Measurements from ENCODE around the gene RSPH9. TPM values are rescaled to one million over a fixed set of nuclear protein-coding genes. Genes with fewer than 3 reads are reported as not detected.

Gene RSPH9
- total and polyA plus RNA-seq, 2 donors (not counting 3 experiments of a cell fraction or from before 2014, with no cell fraction given), result 0.18 to 0.27 TPM

- H3K4me1 ChIP-seq (ENCODE audit: control insufficient read depth, extremely low read depth, insufficient read depth, low read length), result peaks cover 45% of the 10 kb centered on the region
- no peaks in the 10 kb centered on the region for H3K27me3 ChIP-seq (ENCODE audit: control insufficient read depth in 2 of 2, insufficient read depth in 2 of 2, low read length in 2 of 2)
- no peaks in the 10 kb centered on the region for H3K9me3 ChIP-seq (replicated peaks; ENCODE audit: control insufficient read depth, insufficient read depth, low read length)
- no peak for DNase-seq (ENCODE audit: low read depth, low spot score)
- H3K27ac ChIP-seq (ENCODE audit: insufficient read depth, low read depth, low read length), result no peak overlapping the region
- dilution Hi-C loops (cut with MboI; ENCODE audit: extremely low pct_ligation_motif_present, low sequenced_read_pairs), result no loop called here
- FAIRE-seq, result no peak
- no peaks in the 10 kb centered on the region for H3K36me3 ChIP-seq (ENCODE audit: control insufficient read depth in 2 of 2, extremely low read depth in 1 of 2, insufficient read depth in 2 of 2, low read length in 2 of 2)
- CTCF ChIA-PET, result no interaction called here
- no peak overlapping the region for H3K4me3 ChIP-seq (replicated peaks in 1 of 3; ENCODE audit: insufficient read depth in 1 of 3, low read depth in 1 of 3, low read length in 3 of 3)
- H3K4me2 ChIP-seq (ENCODE audit: insufficient read depth, low read length), result no peak overlapping the region
- no peaks in the 10 kb centered on the region for H4K20me1 ChIP-seq (replicated peaks; ENCODE audit: control insufficient read depth, extremely low read depth, insufficient read depth, low read length)
- H3K9me1 ChIP-seq (replicated peaks; ENCODE audit: control insufficient read depth, extremely low read depth, insufficient read depth, low read length), result no peaks in the 10 kb centered on the region
- no peak overlapping the region for H3K9ac ChIP-seq (replicated peaks; ENCODE audit: extremely low read depth, insufficient read depth, low read length)
- no peak overlapping the region for H2AFZ ChIP-seq (ENCODE audit: low read depth, low read length)
- no peaks in the 10 kb centered on the region for H3K79me2 ChIP-seq (ENCODE audit: control insufficient read depth, insufficient read depth, low read length)
- POLR2A ChIA-PET, result no interaction called here
- no peak for TF ChIP-seq CTCF (IDR thresholded peaks at IDR 0.05; ENCODE audit: extremely low read depth in 1 of 2, insufficient read depth in 1 of 2, low read depth in 1 of 2, low read length in 2 of 2)
- no peak for TF ChIP-seq POLR2AphosphoS5 (IDR thresholded peaks at IDR 0.05; ENCODE audit: insufficient read depth, low read depth, low read length)
- no peak for TF ChIP-seq EZH2 (IDR thresholded peaks at IDR 0.05; ENCODE audit: borderline replicate concordance, low read depth, low read length, severe bottlenecking)
- TF ChIP-seq FOS (IDR thresholded peaks at IDR 0.05; ENCODE audit: borderline replicate concordance, insufficient read depth, low read length), result no peak
- no peak for TF ChIP-seq GATA2 (IDR thresholded peaks at IDR 0.05; ENCODE audit: insufficient read depth, insufficient read length, low read depth, low read length)
- TF ChIP-seq JUN (IDR thresholded peaks at IDR 0.05; ENCODE audit: borderline replicate concordance, insufficient read depth, insufficient read length, low read depth), result no peak
- no peak for TF ChIP-seq MYC (IDR thresholded peaks at IDR 0.05; ENCODE audit: low read depth, low read length)
- no peak for TF ChIP-seq MAX (IDR thresholded peaks at IDR 0.05; ENCODE audit: insufficient read depth, insufficient read length)
- no peak for TF ChIP-seq POLR2A (IDR thresholded peaks at IDR 0.05; ENCODE audit: low read depth, low read length)
- no TSS peak for BruUV-seq (replicated peaks)
- intact Hi-C loops (cut with micrococcal nuclease), result loop anchor here (5.0 kb wide), 1 partner anchor 65 kb away; the partner anchor contains the start of gene VEGFA
Observed at GRCh38 chr6:43707767-43708166, 62.9 kb downstream of the RSPH9 start.

Measured in endothelial cell of umbilical vein (primary cell).